HG03354 (cell line): ENCODE results near the gene DNM3.

Experiments
- ATAC-seq: cut with Tn5 transposase; IDR thresholded peaks from one replicate; pipeline ENCODE4 v1.9.1; 2021; ENCODE audit warnings: mild to moderate bottlenecking; ENCODE audit not compliant: unreplicated experiment, poor library complexity, severe bottlenecking

The DNM3 gene

DNA sequence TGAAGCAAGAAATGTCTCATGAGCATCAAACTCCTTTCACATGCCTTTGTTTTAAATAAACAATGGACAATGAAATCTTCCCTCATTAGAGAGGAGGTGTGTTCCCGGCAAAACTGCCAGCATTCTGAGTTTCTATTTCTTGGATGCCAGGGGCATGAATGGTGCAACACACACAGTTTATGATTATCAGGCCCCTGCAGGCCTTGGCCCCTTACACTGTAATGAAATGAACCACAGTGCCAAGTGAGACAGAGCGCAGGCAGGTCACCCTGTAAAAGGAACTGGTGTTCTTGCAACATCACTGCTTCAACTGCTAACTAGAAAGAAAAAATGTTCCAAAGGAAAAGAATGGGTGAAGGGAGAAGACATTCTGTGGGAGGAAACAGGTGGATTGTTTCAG, 606.3 kb downstream of the DNM3 start:
- ATAC-seq, result no peak

DNA sequence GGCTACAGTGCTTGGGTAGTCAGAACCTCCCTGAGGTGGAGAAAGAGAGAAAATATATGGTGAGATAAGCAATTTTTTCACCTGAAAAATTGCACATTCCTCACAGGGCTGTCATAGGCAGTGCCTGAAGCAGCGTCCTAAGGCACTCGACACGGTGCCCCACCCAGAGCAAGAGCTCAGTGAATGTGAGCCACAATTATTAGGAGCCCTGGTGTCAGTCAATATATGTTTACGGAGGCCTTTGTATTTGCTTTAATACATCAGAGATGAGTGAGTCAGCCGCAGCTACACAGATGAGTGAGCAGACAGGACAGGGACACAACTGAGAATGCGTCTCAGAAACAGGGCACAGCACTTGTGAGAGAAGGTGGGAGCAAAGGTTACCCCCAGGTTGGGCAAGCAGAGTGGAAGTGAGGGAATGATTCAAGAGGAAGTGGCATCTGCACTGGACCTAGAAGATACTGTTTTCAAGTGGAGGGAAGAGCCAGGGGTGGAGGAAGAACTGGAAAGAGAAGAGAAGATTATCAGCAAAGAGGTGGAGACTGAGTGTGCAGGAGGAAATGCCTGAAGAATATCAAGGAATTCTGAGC, 607.8 kb downstream of the DNM3 start:
- ATAC-seq, result no peak

DNA sequence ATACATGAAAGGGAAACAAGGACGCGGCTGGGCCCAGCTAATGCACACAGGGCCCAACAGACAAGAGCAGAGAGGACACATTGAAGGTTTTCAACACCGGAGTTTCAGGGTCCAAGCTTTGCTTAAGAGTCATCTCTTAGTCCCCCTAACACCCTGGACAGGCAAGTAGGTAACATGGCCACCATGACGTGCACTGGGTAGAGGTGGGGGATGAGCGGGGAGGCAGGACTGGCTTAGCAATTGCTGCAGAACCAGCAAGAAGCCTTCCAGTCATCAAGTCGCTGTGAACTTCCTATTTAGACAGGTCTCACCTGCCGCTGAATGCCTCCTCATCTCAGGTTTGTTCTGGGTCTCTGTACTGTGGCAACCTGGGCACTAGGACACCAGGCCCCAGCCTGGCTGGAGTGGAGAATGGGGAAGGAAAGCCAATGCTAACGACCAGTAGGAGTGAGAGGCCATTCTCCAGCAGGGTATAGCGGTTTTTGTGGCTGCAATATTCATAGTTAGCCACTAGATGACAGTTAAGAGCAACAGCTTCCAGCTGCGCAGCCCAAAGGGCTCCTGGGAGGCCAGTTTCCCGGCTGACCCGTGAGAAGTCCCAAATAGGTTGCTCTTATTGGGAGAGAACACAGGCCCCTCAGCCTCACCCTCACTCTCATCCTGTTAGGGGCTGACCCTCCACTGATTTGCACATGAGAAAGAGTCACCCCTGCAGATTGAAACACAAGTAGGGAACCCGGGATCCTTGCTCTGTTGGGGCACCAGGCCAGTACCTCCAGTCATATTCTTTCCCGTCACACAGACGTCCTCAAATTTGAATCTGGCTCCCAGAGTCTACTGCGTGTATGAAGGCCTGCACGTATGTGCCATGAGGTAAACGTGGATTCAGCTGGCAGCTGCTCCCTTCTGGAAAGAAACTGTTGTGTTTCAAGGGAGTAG, 608.6 kb downstream of the DNM3 start:
- peak; percentile 95 for ATAC-seq

DNA sequence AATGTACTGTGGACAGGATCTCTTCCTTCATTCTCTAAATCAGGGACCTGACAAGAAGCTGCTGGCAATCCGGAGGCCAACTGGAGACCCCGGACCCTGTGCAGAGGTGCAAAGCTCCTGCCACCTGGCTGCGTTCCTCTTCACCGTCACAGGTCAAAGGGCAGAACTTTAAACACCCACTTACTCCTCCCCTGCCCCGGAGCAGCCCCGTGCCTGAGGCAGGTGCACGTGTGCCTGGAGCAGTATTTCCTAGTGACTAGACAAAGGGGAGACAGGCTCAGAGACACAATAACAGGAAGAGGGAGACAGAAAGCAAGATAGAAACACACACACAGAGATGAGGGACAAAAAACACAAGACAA, 609.2 kb downstream of the DNM3 start:
- no peak for ATAC-seq

DNA sequence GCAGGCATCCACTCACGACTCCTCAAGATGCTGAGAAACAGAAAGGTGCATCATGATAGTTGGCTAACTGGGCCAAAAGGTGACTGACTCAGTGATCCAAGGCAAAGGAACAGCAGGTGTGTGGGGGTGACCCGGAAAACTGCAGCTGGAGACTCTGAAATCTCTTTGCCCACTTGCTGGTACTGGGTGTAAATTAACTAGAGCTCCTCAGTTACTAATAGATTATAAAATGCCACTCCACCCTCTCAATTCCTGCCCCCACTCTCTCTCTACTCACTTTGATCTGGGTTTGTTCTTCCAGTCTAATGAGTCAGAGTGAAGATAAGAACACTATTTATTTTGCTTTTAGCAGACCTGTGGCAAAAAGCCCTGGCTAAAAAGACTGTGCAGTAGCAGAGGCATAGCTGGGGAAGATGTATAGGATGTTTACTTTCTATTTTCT, 609.7 kb downstream of the DNM3 start:
- no peak for ATAC-seq

DNA sequence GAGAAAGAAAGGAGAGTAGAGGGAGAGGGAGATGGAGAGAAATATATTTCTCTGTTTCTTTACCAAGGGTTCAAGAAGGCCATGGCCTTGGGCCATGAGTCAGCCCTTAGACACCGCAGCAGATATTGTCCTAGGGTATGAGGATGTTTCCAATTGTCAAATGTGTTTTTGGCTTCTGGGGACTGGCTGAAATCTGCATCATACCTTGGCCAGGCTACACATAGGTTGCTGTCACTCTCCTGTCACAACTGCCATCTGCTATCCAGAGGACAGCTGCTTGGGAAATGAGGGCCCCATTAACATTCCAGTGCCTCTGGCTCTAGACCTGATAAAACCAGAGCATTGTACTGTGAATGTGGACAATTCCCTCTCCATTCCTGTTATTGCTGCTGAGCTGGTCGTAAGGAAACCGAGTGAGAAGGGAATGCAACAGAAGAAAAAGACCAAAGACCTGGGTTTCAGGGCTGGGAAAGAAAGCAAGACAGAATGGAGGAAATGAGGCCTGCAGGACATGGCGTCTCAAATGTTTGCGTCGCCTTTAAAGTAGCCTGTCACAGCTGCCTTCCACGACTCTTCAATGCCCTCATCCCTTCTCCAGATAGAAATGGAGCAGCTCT, 611.3 kb downstream of the DNM3 start:
- ATAC-seq, result no peak

DNA sequence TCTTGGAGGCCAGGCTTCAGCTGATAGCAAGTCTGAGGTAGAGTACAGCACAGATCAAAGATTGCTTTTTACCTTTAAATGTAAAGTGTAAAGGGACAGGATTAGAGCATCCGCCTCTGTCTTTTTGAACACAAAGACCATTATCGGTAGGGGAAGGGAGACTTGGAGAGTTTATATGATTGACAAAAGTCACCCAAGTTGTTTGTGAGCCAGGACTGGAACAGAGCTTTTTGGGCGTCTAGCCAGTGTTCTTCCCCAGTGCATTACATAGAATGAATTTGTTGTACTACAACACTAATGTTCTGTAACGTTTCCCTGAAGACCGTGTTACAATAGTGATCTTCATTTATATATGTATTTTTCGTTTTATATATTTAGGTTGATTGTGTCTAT, 611.9 kb downstream of the DNM3 start:
- ATAC-seq, result no peak

DNA sequence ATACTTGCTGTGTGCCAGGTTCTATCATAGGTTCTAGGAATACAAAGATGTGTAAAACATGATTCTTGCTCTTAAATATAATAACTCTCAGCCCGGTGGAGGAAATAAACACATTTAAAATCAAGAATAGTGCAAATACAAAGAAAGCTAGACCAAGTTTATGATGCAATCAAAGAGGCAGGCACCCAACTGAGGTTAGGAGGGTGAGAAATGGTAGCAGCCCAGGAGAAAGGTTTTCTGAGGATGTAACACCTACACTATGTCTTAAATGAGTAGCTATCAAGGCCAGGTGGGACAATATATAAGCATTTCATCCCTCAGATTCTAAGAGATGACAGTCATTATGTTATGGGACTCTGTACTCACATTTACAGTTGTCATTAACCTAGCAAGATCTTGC, 612.3 kb downstream of the DNM3 start:
- ATAC-seq, result no peak

DNA sequence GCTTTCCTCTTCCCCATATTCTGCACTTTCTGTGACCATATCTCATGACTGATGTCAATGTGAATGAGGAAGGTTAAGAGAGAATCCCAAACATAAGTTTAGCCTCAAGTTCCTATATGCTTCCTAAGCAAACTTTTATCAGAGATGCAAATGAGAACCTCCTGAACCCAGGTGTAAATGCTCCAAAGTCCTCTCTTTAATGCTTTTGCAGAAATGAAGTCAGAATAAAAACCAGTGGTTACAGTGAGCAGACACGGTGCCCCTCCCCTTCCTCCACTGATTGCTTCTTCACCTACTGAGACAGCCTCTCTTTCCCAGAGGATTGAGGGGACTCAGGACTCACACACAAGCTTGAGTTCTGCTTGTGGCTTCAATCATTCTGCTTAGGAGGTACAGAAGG, 614.2 kb downstream of the DNM3 start:
- ATAC-seq, result no peak

DNA sequence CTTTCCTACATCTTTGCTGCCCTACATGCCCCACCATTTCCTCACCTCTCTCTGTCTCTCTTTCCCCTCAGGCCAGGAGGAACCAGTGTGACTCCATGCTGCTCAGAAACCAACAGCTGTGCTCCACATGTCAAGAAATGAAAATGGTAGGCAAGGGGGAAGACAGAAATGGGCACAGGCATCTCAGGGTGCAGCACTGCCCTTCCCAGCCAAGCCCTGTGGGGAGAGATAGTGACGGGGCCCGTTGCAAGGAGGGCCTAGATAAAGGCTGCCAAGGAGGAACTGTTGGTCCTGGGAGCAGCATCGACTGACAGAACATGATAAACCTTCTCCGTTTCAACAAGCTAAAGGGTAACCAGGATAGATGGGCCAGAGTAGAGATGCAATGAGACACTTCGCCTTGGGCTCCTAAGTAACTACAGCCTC, 615.1 kb downstream of the DNM3 start:
- ATAC-seq, result no peak

DNA sequence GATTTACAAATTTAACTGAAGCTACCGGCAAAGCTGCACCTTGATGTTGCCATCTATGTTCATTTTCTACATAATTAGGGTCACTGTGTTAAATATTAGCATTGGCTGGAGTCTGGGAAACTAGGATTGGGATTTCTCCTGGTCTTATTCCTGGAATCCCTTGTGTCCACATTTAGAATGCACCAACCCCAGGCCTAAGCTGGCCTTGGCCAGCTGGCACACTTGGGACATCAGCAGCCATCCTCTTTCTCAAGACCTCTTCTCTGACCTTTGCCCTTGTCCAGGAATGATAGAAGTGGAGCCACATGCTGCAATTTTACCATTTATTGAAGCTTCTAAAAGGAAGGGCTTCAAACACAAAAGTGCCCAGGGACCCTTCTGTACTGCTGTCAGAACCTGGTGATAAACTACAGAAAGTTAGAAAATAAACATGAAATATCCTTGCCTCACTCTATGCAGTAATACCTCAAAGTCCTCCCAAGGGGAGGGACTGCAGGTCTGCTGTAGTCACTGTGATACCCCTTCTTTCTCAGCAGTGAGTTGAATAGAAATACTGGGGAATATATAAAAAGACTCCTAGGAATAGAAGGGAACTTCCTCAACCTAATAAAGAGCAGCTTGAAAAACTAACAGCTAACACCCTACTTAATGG, 616.3 kb downstream of the DNM3 start:
- no peak for ATAC-seq

DNA sequence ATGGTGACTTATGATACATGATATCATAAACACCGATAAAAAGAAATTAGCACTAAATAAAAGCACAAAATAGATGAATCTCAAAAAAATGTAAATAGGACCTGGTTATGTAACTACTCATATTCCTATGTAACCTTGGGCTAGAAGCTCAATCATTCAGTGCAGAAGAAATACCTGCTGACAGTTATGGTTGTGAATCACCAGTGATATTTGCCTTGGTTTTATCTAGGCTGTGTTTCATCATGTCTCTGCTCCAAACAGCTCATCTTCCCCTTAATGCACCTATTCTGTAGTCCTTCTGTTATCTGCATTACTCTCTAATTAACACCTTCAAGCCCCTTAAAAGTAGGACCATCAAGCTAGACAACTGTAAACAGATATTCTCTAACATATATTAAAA, 618.9 kb downstream of the DNM3 start:
- no peak for ATAC-seq

DNA sequence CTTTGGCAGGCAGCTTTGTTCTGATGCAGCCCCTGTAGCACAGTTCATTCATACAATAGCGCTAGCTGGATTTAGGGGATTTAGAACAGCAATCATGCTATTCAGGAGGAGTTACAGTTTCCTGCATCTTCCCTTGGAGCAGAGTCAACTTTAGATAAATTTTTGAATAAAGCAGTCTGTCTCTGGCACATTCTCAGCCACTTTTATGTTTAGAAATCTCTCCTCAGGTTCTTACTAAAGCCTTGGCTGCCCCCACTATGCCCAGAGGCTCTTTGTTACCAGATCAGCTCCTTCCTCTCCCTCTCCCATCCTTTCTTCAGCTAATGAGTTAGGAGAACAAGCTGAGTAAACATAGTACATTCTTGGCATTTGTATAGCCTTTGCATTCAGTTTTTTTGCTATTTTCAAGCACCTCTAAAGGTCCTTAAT, 619.6 kb downstream of the DNM3 start:
- ATAC-seq, result no peak
